Panc1 (cell line): ENCODE measurements around the gene USP15.

Experiments used
- POLR2AphosphoS5 ChIP-seq: IDR thresholded peaks from 2 replicates; pipeline ENCODE4 v1.6.1; 2012; ENCODE audit warnings: mild to moderate bottlenecking, low read depth, low read length, moderate library complexity
- SIN3A ChIP-seq: IDR thresholded peaks from 2 replicates; pipeline ENCODE4 v1.6.1; 2012; ENCODE audit warnings: low read depth, mild to moderate bottlenecking, low read length, moderate library complexity, borderline replicate concordance; ENCODE audit not compliant: insufficient read depth
- TF ChIP-seq, protein P1 (sequence below): fragments of 450-650 bp; IDR thresholded peaks from 2 replicates; pipeline ENCODE4 v1.5.1; 2017; ENCODE audit warnings: mild to moderate bottlenecking
- TF ChIP-seq, protein P2 (sequence below), 2 experiments: IDR thresholded peaks; 2 replicates each; pipeline ENCODE4 v1.6.1; 2011 to 2012; ENCODE audit warnings: low read depth in 2 of 2, control low read depth in 1 of 2, low read length in 1 of 2, mild to moderate bottlenecking in 1 of 2, moderate library complexity in 1 of 2; ENCODE audit not compliant: insufficient read depth in 1 of 2

DNA sequence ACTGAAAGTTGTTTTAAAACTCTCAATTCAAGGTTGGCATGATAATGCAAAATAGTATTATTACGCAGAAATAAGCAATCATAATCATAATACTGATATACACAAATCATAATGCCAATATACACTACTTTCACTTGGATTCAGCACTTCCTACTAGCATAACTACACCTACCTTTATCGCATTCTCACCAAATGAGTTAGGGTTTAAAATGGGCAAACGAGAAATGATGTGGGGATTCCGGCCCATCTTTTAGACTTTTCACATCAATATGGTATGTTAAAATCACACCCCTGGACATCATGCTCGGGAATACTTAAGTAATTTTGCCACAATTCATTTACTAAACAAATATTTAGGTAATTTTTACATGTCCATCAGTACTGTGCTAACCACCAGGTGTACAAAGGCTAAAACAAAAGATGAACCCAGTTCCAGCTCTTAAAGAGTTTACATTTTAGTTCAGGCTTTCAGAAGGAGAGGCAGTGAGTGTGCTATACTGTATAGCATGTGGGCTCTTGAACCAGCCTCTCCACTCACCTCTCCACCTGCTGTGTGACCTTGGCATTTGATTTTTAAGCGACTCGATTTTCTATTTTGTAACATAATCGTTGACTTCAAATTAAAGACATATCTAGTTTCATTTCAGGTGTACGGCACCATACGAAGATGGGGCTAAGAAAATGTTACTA, 1.1 kb upstream of the USP15 start:
- TF ChIP-seq POLR2AphosphoS5, result no peak
- TF ChIP-seq, protein P1, sequence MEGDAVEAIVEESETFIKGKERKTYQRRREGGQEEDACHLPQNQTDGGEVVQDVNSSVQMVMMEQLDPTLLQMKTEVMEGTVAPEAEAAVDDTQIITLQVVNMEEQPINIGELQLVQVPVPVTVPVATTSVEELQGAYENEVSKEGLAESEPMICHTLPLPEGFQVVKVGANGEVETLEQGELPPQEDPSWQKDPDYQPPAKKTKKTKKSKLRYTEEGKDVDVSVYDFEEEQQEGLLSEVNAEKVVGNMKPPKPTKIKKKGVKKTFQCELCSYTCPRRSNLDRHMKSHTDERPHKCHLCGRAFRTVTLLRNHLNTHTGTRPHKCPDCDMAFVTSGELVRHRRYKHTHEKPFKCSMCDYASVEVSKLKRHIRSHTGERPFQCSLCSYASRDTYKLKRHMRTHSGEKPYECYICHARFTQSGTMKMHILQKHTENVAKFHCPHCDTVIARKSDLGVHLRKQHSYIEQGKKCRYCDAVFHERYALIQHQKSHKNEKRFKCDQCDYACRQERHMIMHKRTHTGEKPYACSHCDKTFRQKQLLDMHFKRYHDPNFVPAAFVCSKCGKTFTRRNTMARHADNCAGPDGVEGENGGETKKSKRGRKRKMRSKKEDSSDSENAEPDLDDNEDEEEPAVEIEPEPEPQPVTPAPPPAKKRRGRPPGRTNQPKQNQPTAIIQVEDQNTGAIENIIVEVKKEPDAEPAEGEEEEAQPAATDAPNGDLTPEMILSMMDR, result no peak
- no peak for TF ChIP-seq SIN3A
- TF ChIP-seq, protein P2, sequence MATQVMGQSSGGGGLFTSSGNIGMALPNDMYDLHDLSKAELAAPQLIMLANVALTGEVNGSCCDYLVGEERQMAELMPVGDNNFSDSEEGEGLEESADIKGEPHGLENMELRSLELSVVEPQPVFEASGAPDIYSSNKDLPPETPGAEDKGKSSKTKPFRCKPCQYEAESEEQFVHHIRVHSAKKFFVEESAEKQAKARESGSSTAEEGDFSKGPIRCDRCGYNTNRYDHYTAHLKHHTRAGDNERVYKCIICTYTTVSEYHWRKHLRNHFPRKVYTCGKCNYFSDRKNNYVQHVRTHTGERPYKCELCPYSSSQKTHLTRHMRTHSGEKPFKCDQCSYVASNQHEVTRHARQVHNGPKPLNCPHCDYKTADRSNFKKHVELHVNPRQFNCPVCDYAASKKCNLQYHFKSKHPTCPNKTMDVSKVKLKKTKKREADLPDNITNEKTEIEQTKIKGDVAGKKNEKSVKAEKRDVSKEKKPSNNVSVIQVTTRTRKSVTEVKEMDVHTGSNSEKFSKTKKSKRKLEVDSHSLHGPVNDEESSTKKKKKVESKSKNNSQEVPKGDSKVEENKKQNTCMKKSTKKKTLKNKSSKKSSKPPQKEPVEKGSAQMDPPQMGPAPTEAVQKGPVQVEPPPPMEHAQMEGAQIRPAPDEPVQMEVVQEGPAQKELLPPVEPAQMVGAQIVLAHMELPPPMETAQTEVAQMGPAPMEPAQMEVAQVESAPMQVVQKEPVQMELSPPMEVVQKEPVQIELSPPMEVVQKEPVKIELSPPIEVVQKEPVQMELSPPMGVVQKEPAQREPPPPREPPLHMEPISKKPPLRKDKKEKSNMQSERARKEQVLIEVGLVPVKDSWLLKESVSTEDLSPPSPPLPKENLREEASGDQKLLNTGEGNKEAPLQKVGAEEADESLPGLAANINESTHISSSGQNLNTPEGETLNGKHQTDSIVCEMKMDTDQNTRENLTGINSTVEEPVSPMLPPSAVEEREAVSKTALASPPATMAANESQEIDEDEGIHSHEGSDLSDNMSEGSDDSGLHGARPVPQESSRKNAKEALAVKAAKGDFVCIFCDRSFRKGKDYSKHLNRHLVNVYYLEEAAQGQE (IDR thresholded peaks at IDR 0.05; ENCODE audit: insufficient read depth in 1 of 2, low read depth in 2 of 2, low read length in 1 of 2), result no peak
